Liver (tissue), 9 donors: Measurements from ENCODE around the gene C1S. TPM values are rescaled to one million over a fixed set of nuclear protein-coding genes. Genes with fewer than 3 reads are reported as not detected.

Experiments
- DNase-seq: peaks from one replicate; pipeline ENCODE4 v3.0.0-alpha.2; 2017; ENCODE audit warnings: low spot score
- H3K27ac ChIP-seq, 2 donors: one replicate each; pipeline ENCODE4 v1.7.0; 2013; ENCODE audit warnings: inconsistent platforms in 2 of 2, low read length in 2 of 2, control low read depth in 1 of 2, low read depth in 1 of 2, mild to moderate bottlenecking in 1 of 2
- H3K27me3 ChIP-seq, 4 donors: one replicate each; pipeline versions ENCODE4 v1.6.1 to v1.7.0; 2013; ENCODE audit warnings: low read length in 3 of 4, inconsistent platforms in 1 of 4, mild to moderate bottlenecking in 1 of 4, moderate library complexity in 1 of 4; ENCODE audit not compliant: control insufficient read depth in 4 of 4, insufficient read depth in 4 of 4
- H3K36me3 ChIP-seq, 4 donors: one replicate each; pipeline versions ENCODE4 v1.6.1 to v1.7.0; 2013; ENCODE audit warnings: low read length in 3 of 4, mild to moderate bottlenecking in 3 of 4, low read depth in 1 of 4, moderate library complexity in 1 of 4; ENCODE audit not compliant: control insufficient read depth in 4 of 4, insufficient read depth in 3 of 4
- H3K4me1 ChIP-seq, 4 donors: one replicate each; pipeline versions ENCODE4 v1.6.1 to v1.7.0; 2013; ENCODE audit warnings: low read length in 3 of 4, mild to moderate bottlenecking in 3 of 4, moderate library complexity in 1 of 4; ENCODE audit not compliant: control insufficient read depth in 4 of 4, insufficient read depth in 4 of 4
- H3K4me3 ChIP-seq, 3 donors: one replicate each; pipeline versions ENCODE4 v1.6.1 to v1.7.0; 2013; ENCODE audit warnings: low read length in 3 of 3, control low read depth in 1 of 3, low read depth in 1 of 3, mild to moderate bottlenecking in 1 of 3
- H3K9ac ChIP-seq, 2 donors: one replicate each; pipeline ENCODE4 v1.7.0; 2013; ENCODE audit warnings: low read length in 2 of 2, mild to moderate bottlenecking in 2 of 2, moderate library complexity in 2 of 2, control low read depth in 1 of 2, low read depth in 1 of 2
- H3K9me3 ChIP-seq, 4 donors: one replicate each; pipeline versions ENCODE4 v1.6.1 to v1.7.0; 2013; ENCODE audit warnings: low read length in 3 of 4; ENCODE audit not compliant: control insufficient read depth in 4 of 4
- ATF3 ChIP-seq: IDR thresholded peaks from 2 replicates; pipeline ENCODE4 v1.6.1; 2016; ENCODE audit warnings: antibody characterized with exemption
- CTCF ChIP-seq: fragments of 150-350 bp; IDR thresholded peaks from 2 replicates; pipeline ENCODE4 v1.5.1; 2017; ENCODE audit warnings: improper control_type of control experiment, low read depth, low read length; ENCODE audit not compliant: missing input control
- FOXA1 ChIP-seq: IDR thresholded peaks from 2 replicates; pipeline ENCODE4 v1.6.1; 2016; ENCODE audit warnings: antibody characterized with exemption
- FOXA2 ChIP-seq: IDR thresholded peaks from 2 replicates; pipeline ENCODE4 v1.6.1; 2016; ENCODE audit warnings: antibody characterized with exemption
- GABPA ChIP-seq, 2 donors: IDR thresholded peaks in 1 of 2; conservative IDR thresholded peaks in 1 of 2; 2 replicates each; pipeline ENCODE4 v1.6.1; 2016; ENCODE audit warnings: antibody characterized with exemption in 2 of 2, mild to moderate bottlenecking in 1 of 2, moderate library complexity in 1 of 2
- HNF4A ChIP-seq, 2 donors: conservative IDR thresholded peaks; 2 replicates each; pipeline ENCODE4 v1.6.1; 2016; ENCODE audit warnings: antibody characterized with exemption in 2 of 2, mild to moderate bottlenecking in 2 of 2
- HNF4G ChIP-seq: IDR thresholded peaks from 2 replicates; pipeline ENCODE4 v1.6.1; 2016; ENCODE audit warnings: antibody characterized with exemption
- JUND ChIP-seq, 2 donors: IDR thresholded peaks; 2 replicates each; pipeline ENCODE4 v1.6.1; 2016; ENCODE audit warnings: antibody characterized with exemption in 2 of 2
- MAX ChIP-seq: IDR thresholded peaks from 2 replicates; pipeline ENCODE4 v1.6.1; 2016; ENCODE audit warnings: antibody characterized with exemption
- NR2F2 ChIP-seq: IDR thresholded peaks from 2 replicates; pipeline ENCODE4 v1.6.1; 2016; ENCODE audit warnings: antibody characterized with exemption
- RAD21 ChIP-seq, 2 donors: IDR thresholded peaks; 2 replicates each; pipeline ENCODE4 v1.6.1; 2016; ENCODE audit warnings: antibody characterized with exemption in 2 of 2, mild to moderate bottlenecking in 2 of 2
- REST ChIP-seq: IDR thresholded peaks from 2 replicates; pipeline ENCODE4 v1.6.1; 2016; ENCODE audit warnings: antibody characterized with exemption, mild to moderate bottlenecking
- RXRA ChIP-seq, 2 donors: IDR thresholded peaks; 2 replicates each; pipeline ENCODE4 v1.6.1; 2017 to 2018; ENCODE audit warnings: antibody characterized with exemption in 2 of 2, mild to moderate bottlenecking in 1 of 2
- TAF1 ChIP-seq: conservative IDR thresholded peaks from 2 replicates; pipeline ENCODE4 v1.6.1; 2016; ENCODE audit warnings: antibody characterized with exemption, mild to moderate bottlenecking
- YY1 ChIP-seq: IDR thresholded peaks from 2 replicates; pipeline ENCODE4 v1.6.1; 2016; ENCODE audit warnings: antibody characterized with exemption, mild to moderate bottlenecking
- ZBTB33 ChIP-seq: IDR thresholded peaks from 2 replicates; pipeline ENCODE4 v1.6.1; 2016; ENCODE audit warnings: antibody characterized with exemption
- WGBS: extraction: QIAGEN DNeasy Blood & Tissue Kit; methylation state at CpG from one replicate; pipeline ENCODE4 v1.1.7; 2013; 5-methylcytosine and 5-hydroxymethylcytosine counted together
- polyA plus RNA-seq, 2 donors: library from polyadenylated mRNA; stranded (reverse) in 1 of 2; unstranded in 1 of 2; fragments of 200-250 nt in 1 of 2; fragments of >200 nt in 1 of 2; fragmentation: Nextera tagmentation in 1 of 2; extraction: Ambion mirVana in 1 of 2; gene quantifications; one replicate each; pipeline versions ENCODE4 v1.2.1 to v1.2.3, GENCODE V29; 2013 to 2015
- total RNA-seq, 2 donors: library from RNA; depleted of rRNA; stranded (reverse); fragments of >200 nt; gene quantifications; one replicate each; pipeline ENCODE4 v1.2.3, GENCODE V29; 2014
- donor health status: healthy.
- donor health status: healthy.
- donor health status: healthy.
- donor health status: healthy.
- donor health status: healthy.

The C1S gene
- total and polyA plus RNA-seq, 4 donors, result 267 to 2,029 (median 1,568) TPM

GRCh38 chr12:7114851-7115250, 54.3 kb downstream of the C1S start:
- Histone ChIP-seq H3K9me3 (no peaks in the 10 kb centered on the region), H3K27ac (no peak overlapping the region), H3K9ac (no peak overlapping the region), H3K4me3 (no peak overlapping the region), H3K27me3 (no peaks in the 10 kb centered on the region), H3K36me3 (peaks cover 0 to 3% (median 1%) of the 10 kb centered on the region in 4 donors), H3K4me1 (peaks cover 1 to 55% (median 40%) of the 10 kb centered on the region in 4 donors)
- WGBS, result 89% methylated on average over 6 of the region's 6 CpGs
- no peak for DNase-seq
- TF ChIP-seq RXRA (IDR thresholded peaks at IDR 0.05), result no peak

GRCh38 chr12:7116196-7116595, 55.7 kb downstream of the C1S start:
- Histone ChIP-seq H3K9me3 (no peaks in the 10 kb centered on the region), H3K36me3 (peaks cover 0 to 3% (median 1%) of the 10 kb centered on the region in 4 donors), H3K9ac (no peak overlapping the region), H3K4me3 (no peak overlapping the region), H3K27ac (no peak overlapping the region), H3K27me3 (no peaks in the 10 kb centered on the region), H3K4me1 (peaks cover 2 to 51% (median 38%) of the 10 kb centered on the region in 4 donors)
- 91% methylated on average over 3 of the region's 3 CpGs for WGBS
- TF ChIP-seq RXRA (IDR thresholded peaks at IDR 0.05), result no peak
- TF ChIP-seq ZBTB33, result no peak
- no peak for TF ChIP-seq TAF1
- no peak for TF ChIP-seq NR2F2
- no peak for TF ChIP-seq RAD21 (IDR thresholded peaks at IDR 0.05)
- no peak for TF ChIP-seq FOXA1
- TF ChIP-seq ATF3, result no peak
- TF ChIP-seq HNF4G, result no peak
- TF ChIP-seq MAX, result no peak
- no peak for TF ChIP-seq GABPA (IDR thresholded peaks at IDR 0.05 in 1 of 2, conservative IDR thresholded peaks at IDR 0.05 in 1 of 2)
- TF ChIP-seq REST, result no peak
- no peak for TF ChIP-seq JUND (IDR thresholded peaks at IDR 0.05)
- TF ChIP-seq YY1, result no peak
- no peak for TF ChIP-seq FOXA2
- no peak for TF ChIP-seq HNF4A (conservative IDR thresholded peaks at IDR 0.05)
- no peak for TF ChIP-seq CTCF
- DNase-seq, result no peak
